RCC 7860 (cell line): ENCODE results near the gene IQGAP2.

ENCODE experiments used
- DNase-seq: peaks from one replicate; pipeline ENCODE4 v3.0.0-alpha.2; 2015; ENCODE audit warnings: low spot score
- FAIRE-seq: peaks from 2 replicates; lab custom pipeline; 2012; peaks lifted over from hg19 to GRCh38; lab: Jason Lieb, UNC

IQGAP2 gene

DNA sequence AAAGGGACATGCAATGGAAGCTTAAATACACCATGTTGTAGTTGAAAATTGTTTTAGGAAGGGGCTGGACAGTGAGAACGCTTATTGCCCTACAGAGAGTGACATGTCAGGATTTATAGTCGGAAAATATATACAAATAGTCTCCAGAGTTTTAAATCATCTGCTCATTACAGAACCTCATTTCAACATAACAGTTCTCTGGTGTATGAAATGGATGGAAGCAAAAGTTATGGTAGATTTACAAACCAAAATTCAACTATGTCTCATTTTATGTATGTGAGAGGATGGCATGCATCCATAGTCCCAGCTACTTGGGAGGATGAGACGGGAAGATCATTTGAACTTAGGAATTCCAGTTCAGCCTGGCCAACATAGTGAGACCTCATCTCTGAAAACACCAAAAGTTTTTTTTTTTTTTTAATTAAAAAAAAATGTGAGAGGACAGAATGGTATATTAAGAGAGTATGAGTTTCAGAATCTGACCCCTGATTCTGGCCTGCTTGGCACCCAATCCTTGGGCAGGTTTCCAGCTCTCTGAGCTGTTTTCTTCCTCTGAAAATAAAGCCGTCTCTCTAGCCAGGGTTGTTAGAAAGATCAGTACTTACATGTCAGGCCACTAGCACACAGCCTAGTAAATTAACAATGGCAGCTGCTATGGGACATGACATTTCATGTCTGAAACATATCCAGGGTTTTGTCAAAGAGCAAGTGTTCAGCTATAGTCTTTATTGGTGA is 40.1 kb downstream of the IQGAP2 start:
- DNase-seq (no peak), FAIRE-seq (no peak)

DNA sequence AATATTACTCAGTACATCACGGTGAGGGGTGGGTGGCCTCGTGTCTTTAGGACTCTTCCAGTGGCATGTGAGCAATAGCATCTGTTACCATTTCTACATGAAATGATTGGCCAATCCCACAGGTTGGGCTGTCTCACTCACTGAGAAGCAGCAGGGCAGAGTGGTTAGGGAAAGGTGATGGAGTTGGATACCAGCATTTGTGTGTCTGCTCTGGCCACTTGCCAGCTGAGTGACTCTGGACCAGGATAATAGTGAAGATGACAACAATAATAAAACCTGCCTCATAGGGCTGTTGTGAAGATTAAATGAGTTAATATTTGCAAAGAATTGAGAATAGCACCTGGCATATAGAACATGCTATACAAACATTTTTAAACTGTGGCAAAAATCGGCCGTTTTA is 42.0 kb downstream of the IQGAP2 start:
- FAIRE-seq, result no peak
- no peak for DNase-seq

DNA sequence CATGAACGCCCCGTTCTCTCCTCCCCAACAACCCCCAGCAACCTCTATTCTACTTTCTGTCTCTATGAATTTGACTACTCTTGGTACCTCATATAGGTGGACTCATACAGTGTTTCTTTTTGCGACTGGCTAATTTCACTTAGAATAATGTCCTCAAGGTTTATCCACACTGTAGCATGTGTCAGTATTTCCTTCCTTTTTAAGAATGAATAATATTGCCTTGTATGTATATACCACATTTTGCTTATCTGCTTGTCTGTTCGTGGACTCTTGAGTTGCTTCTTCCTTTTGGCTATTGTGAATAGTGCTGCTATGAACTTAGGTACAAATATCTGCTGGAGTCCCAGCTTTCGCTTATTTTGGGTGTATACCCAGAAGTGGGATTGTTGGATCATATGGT is 42.7 kb downstream of the IQGAP2 start:
- FAIRE-seq, result no peak
- no peak for DNase-seq

DNA sequence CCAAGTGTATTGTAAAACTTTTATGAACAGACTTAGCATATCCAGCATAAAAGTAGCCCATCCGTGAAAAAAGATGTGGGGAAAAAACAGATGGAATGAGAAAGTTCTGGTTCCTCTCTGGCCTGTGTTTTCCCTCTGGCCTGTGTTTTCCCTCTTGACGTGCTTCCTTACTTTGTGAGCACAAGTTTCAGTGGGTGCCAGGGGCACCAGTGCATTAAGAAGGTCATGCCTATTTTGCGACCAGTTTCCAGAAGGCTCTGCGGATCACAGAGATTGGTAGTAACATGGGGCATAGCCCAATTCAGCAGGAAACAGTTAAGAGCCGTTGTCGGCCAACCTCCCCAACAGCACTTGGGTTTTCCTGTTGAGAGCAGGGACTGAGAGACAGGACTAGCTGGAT is 43.7 kb downstream of the IQGAP2 start:
- DNase-seq (no peak), FAIRE-seq (no peak)

DNA sequence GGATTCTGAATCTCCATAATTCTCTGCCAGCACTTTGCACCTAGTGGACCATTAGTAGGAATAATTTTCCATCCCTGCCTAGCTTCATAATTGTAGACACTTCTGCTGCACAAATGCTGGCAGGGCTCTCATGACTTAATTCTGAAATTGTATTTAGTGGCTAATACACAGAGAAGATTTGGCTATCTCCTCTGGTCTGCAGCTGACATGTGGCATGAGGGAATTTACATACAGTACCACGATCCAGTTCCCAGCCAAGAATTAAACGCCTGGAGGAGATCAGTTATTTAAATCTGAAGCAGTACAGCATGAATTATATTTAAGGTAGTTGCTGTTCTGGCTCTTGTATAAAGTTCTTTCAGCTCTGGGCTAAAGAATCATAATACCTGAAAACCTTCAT is 46.5 kb downstream of the IQGAP2 start:
- FAIRE-seq, result no peak
- no peak for DNase-seq

DNA sequence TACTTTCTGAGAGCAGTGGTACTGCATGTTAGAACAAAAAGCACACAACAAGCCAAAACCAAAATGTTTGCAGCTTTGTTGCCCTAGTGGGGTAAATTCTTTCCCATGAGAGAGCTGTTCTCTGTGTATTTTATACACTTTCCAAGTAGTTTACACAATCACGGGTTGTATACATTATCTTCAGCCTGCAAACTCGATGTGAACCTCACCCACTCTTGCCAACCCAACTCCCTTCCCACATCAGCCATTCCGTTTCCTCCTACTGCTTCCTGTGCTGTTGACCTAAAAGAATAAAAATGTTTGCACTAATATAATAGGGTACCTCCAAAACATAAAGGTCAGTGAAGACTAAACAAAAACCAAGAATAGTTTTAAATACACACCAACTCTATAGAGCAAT is 47.0 kb downstream of the IQGAP2 start:
- DNase-seq, result no peak
- no peak for FAIRE-seq

DNA sequence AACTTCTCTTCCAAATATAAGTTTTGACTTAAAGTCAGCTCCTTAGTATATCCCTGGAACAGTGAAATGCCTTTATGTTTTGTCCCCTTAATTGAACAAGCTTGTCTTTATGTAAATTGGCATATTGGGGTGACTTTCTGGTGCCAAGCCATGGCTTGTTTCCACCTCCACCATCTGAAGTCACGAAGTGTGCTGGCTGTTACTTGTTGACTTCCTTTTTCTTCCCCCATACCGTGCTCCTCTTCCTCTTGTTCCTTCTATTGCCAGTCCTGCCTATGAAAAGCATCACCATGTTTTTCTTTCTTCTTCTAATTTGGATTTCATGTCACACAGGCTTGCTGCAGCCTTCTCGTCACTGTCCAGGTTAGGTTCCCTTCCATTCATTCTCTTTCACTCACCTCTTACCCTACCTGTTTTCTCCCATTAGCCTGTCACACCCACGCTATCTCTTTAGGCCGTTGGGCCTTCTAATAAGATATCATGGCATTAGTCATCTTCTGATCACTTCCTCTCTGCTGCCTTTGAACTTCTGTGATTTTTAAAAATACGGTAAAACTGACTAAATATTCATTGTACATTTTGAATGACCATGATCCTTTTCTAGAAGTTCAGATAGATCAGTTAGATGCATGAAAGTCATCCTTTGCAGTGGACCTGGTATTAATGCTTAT is 48.1 kb downstream of the IQGAP2 start:
- FAIRE-seq (no peak), DNase-seq (no peak)

DNA sequence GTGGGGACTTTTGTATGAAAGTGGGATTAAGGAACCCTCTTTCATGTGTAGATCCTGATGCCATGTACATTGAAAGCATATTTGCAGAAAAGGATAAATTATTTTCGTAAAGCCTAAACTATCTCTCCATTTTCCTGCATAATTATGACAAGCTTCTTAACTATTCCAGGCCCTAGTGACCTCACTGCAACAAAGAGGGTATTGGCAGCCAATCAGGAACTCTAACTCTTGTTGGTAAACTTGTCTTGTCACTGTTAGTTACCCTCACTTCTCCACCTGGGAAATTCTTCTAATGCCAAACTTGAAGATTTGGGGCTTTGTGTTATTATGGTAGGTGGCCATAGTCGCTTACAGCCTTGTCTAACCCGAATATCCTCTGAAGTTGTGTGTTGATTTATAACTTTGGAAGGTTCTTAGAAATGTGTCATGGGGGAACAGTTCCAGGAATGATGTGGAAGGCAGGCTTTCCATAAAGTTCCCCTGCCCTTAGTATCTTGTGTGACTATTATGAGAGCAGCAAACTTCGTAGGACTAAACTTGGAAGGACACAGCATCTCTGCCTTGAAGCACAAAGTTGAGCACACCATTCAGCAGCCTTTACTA is 52.5 kb downstream of the IQGAP2 start:
- DNase-seq (no peak), FAIRE-seq (no peak)

DNA sequence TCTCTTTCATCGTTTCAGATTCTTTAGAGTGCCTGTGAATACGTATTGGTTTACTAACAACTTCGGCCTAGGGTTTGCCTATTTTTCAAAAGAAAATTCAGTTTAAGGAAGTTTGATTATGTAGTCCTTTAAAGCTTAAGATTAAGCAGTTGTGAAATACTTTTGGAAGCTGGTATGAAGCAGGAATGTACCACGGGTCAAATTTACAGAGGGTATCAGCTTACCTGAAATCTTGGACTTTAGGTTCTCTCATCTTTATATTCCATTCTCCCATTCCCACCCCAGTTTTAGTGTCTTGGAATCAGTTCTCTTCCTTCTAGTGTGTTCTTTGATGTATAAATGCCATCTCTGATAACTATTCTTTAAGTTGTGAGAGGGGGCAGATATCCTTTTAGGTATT is 53.2 kb downstream of the IQGAP2 start:
- FAIRE-seq, result no peak
- DNase-seq, result no peak

DNA sequence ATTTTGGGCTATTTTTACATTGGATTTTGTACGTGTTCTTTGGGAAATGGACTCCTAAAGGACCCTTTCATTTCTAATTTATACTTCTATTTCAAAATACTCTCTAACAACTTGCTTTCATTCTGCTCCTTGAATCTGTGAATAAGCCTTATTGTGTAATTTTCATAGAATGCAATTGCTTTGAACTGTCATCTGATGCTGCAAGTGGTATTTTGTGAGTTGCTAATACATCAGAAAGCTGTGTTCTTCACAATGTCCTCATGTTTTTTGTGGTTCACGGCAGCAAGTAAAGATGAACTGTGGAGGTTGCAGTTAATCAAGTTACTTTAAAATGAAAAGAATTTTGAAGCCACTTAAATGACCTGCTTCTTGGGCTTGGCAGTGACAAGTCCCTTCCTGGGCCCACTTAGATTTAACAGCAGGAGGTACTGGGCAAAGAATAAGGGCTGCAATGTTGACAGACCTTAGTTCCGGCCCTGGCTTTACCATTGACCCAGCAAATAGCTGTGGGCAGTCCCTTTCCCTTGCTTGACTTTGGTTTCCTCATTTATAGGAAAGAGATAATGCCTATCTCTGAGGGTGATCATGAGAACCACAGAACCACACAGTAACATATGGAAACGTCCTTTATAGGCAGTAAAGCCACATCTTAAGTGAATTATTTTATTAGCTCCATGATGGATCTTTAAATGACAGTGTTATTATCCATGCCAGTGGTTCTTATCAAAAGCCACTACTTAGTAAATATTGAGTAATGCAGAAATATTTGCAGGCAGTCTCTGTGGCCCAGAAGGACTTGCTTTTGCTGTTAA is 54.8 kb downstream of the IQGAP2 start:
- FAIRE-seq (no peak), DNase-seq (no peak)

DNA sequence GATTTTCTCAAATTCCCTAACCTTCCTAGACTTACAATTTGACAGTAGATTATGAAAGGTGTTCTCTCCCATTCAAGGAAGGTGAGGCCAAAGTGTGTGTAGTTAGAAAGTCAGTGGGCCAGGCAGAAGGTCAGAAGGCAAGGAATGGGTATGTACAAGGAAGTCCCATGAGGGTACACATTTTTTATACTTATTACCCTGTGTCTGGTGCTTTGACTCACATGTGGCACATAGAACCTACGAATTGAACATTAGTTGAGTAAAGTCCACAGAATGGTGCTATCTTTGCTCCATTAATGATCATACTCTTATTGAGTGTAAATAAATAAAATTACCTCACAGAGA is 55.4 kb downstream of the IQGAP2 start:
- no peak for FAIRE-seq
- no peak for DNase-seq

DNA sequence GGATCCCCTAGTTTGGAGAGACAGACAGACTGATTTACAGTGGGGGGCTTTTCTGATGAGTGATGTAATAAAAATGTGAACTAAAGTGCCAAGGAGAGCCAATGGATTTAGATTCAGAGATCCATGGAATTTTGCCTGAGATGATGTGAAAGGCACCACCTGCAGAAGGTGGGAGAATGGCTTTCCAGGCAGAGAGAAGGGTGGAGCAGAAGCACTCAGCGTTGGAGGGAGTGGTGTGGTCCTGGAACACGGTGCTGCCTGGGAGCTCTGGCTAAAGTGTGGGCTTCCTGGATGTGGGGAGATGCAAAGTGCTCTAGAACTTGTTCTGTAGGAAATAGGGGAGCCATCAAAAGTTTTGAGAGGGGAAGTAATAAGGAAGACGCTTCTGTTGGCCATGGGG is 57.0 kb downstream of the IQGAP2 start:
- DNase-seq, result no peak
- no peak for FAIRE-seq

DNA sequence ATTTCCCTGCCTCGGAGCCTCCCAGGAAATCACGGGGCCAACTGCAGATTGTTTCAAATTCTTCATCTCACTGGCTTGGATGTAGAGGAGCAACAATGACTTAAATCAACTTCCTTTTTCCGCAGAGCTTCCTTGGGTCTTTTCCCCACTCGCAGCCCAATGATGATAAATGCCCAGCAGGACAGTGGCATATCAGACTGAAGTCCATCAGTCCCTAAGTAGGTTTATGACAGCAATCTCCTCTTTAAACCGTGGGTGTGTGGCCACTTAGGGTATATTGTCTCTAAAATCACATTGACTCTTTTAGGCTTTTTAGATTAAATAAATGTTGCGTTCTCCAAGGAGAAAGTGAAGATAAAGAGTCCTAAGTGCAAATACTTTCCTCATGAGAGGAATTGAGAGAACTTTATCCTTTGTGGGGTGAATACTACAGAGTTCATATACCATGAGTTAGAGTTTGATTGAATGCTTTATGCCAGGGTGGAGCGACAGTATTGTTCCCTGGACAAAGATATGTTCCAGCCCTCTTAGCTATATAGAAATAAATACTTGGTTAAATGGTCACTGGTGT is 59.1 kb downstream of the IQGAP2 start:
- FAIRE-seq (no peak), DNase-seq (no peak)

DNA sequence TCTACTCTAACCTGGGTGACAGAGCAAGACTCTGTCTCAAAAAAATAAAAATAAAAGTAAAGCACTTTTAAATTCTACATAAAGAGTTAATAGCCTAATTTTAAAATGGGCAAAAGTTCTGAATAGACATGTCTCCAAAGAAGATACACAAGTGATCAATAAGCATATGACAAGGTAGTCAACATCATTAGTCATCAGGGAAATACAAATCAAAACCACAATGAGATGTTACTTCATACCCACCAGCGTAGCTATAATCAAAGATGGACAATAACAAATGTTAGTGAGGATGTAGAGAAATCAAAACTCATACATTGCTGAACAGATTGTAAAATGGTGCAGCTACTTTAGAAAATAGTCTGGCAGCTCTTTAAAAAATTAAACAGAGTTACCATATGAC is 64.1 kb downstream of the IQGAP2 start:
- DNase-seq (no peak), FAIRE-seq (no peak)

DNA sequence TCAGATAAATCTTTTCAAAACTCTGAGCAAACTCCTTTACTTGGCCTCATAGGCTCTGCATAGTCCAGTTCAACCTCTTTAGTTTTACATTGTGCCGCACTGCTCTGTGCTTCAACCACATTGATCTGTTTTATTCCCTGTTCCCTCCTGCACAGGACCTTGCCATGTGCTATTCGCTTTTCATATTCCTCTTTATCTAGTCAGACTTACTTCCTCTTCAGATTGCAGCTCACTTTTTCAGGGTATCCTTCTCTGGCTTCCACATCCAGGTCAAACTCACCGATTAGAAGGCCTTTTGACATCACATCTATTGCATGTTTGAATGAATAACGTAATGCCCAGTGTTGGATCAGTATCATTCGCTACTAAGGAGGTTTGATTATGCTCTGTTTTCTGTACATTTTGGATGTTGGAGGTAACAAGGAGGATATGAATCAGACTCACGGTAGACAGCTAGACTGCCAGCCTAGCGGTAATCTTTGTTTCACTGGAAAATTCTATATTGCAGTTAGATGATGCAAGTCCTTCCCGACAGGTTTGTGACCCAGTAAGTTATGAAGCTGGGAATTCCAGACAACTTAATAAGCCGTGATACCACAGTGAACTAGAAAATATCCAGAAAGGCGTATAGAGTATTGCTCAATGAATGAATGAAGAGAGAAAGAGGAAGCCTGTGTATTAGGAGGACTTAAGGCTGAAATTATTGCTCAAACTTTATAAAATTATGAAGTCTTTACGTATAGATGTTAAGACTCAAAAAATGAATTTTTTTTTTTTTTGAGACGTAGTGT is 65.7 kb downstream of the IQGAP2 start:
- FAIRE-seq, result no peak
- DNase-seq, result peak; percentile 4

DNA sequence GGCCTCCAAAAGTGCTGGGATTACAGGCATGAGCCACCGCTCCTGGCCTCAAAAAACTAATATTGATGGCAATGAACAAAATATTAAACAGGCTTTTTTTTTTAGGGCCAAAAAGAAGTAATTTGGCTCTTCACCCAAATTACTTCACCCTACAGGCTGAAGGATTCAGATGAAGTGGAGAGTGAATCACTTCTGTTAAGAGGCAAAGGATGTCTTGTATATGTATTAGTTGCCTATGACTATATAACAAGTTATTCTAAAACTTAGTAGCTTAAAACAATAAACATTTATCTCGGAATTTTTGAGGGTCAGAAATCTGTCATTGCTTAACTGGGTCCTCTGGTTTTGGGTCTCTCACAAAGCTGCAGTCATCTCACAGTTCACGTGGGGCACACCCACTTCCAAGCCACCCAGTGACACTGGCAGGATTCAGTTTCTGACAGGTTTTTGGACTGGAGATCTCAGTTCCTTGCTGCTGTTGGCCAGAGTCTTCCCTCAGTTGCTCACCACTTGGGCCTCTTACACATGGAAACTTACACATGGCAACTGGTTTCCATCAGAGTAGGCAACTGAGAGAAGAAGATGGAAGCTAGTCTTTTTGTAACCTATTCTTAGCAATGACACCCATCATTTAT is 66.7 kb downstream of the IQGAP2 start:
- FAIRE-seq (no peak), DNase-seq (no peak)

DNA sequence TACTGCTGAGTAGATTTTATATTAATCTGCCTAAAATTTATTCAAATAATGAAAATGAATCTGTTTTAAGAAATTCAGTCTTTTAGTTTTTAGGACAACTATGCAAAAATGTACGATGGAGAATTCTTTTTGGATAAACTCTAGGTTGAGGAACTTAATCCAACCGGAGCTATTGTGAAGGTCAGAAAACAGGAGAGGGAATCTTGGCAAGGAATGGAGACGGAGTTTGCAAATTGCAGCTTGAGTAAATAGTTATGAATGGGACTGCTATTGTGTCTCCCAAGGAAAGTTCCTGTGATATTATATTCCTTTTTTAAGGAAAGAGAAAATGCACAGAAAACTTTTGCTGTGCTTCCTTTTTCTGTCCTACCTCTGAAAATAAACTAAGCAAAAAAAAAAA is 67.9 kb downstream of the IQGAP2 start:
- no peak for DNase-seq
- FAIRE-seq, result no peak

DNA sequence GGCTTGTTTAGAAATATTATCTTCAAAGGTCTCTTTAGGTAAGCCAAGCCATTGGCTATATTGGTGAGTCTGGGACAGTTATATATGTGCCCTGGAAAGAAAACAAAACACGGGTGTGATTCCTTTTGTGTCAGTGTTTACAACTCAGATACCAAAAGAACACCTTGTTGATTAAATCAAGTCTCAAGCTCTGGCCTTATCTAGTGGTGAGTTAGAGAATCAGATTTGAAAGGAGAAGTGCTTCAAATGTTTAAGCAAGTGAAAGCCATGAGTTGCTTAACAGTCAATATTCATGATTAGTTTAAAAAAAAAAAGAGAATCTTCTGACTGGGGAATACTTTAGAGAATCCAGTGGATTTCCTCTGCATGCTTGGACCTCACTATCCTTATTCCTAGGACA is 68.3 kb downstream of the IQGAP2 start:
- FAIRE-seq (no peak), DNase-seq (no peak)

DNA sequence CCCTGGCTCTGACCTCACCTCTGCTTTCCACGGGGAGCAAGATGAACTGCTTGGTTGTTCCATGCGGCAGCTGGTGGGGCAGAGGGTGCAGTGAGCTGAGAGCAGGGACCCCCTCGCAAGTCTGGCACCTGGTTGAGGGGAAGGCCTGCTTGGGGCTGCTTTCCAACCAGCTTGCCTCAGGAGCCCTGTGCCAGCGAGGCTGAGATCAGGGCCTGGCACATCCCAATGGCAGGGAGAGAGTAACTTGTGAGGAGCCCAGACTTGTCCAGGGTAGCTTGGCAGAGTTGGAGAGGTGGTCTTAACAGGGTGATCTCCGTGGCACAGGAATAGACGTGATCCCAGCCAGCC is 68.9 kb downstream of the IQGAP2 start:
- FAIRE-seq (no peak), DNase-seq (no peak)

DNA sequence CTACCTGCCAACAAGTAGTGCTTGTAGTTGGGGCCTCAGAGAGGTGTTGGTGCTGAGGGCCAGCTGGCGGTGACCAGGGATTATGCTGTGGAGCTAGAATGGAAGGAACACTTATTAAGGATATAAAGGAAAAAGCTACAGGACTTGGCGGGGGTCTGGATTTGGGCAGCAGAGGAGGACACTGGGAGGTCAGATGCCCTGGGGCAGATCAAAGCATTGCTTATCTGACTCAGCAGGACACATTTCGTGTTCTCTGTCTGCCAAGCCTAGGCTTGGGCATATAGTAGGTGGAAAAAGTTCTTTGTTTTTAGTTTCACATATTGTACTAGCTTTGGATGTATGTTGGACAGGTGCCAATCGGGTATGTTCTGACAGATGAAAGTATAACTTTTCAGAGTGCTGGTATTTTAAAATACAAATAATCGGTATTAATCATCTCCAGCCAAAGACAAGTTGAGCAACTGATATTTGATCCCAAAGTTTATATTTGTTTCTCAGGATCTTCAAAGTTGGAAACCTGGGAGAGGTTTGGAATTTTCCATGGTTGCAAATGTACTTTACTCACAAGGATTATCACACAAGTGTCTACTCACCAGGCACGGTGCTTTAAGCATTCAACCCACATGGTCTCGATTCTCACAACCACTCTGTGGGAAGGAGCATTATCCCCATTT is 69.4 kb downstream of the IQGAP2 start:
- no peak for FAIRE-seq
- DNase-seq, result no peak
